Measurements from ENCODE around the gene CHN2. TPM values are rescaled to one million over a fixed set of nuclear protein-coding genes. Genes with fewer than 3 reads are reported as not detected.

The CHN2 gene
- total RNA-seq, 1 experiment from 2014 or later = 2.1 TPM

DNA sequence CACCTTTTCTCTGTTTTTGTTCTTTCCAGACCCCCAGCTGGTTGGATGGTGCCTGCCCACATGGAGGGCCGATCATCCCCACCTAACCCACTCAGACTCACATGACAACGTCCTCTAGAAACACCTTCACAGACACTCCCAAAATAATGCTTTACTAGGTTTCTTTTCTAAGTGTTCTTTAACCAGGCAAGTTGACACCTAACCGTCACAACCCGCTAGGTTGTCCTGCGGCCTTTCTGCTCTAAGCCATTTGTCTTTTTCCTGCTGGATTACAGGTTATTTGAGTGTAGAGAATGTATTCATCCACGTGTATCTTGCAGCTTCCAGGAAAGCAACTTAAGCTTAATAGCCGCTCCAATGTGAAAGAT is 54.8 kb downstream of the CHN2 start:
- DNase-seq (ENCODE audit: low read depth, low spot score) = no peak
- Histone ChIP-seq H3K4me3 (replicated peaks in 1 of 2; ENCODE audit: low read depth in 1 of 2, low read length in 2 of 2) (no peak overlapping the region), H3K9ac (ENCODE audit: low read length) (no peak overlapping the region), H3K9me2 (ENCODE audit: insufficient read depth) (no peaks in the 10 kb centered on the region), H3K4me1 (ENCODE audit: control insufficient read depth in 1 of 2, insufficient read depth in 2 of 2, low read length in 2 of 2) (no peaks in the 10 kb centered on the region), H3K36me3 (ENCODE audit: control insufficient read depth in 1 of 2, insufficient read depth in 2 of 2, low read length in 2 of 2) (no peaks in the 10 kb centered on the region), H3K9me3 (ENCODE audit: control insufficient read depth in 1 of 2, insufficient read depth in 1 of 2, low read depth in 1 of 2, low read length in 2 of 2) (no peaks in the 10 kb centered on the region), H3K27ac (ENCODE audit: low read depth, low read length) (no peak overlapping the region), H2AFZ (ENCODE audit: low read depth, low read length, poor library complexity, severe bottlenecking) (no peak overlapping the region), H3K4me2 (ENCODE audit: low read length) (no peak overlapping the region), H3K27me3 (ENCODE audit: insufficient read depth, low read length) (no peaks in the 10 kb centered on the region), H3K79me2 (ENCODE audit: insufficient read depth, low read length) (no peaks in the 10 kb centered on the region), H4K20me1 (ENCODE audit: insufficient read depth) (no peaks in the 10 kb centered on the region)
- BruUV-seq (replicated peaks) = no TSS peak
- ChIA-PET POLR2A (no interaction called here), CTCF (interaction anchor here (1.3 kb wide), 1 partner anchor 10 kb away, joined by 3 read pairs; no protein-coding TSS in a partner anchor), RAD21 (ENCODE audit: low non-redundant PET in 1 of 2, low total read pairs in 2 of 2, uncharacterized antibody in 2 of 2, unreplicated experiment in 2 of 2) (no interaction called here)
- TF ChIP-seq POLR2A (IDR thresholded peaks at IDR 0.05; ENCODE audit: borderline replicate concordance, extremely low read depth, insufficient read depth, insufficient read length) (no peak), YY1 (IDR thresholded peaks at IDR 0.05; ENCODE audit: extremely low read depth, insufficient replicate concordance, low read depth, low read length) (no peak), SIN3A (IDR thresholded peaks at IDR 0.05; ENCODE audit: low read depth) (no peak), RAD21 (IDR thresholded peaks at IDR 0.05; ENCODE audit: low read depth) (no peak), POLR2AphosphoS5 (IDR thresholded peaks at IDR 0.05; ENCODE audit: low read depth, low read length) (no peak), SRF (IDR thresholded peaks at IDR 0.05; ENCODE audit: low read depth) (no peak), CEBPB (IDR thresholded peaks at IDR 0.05; ENCODE audit: low read depth) (no peak), EZH2 (IDR thresholded peaks at IDR 0.05) (no peak), EZH2phosphoT487 (IDR thresholded peaks at IDR 0.05; ENCODE audit: borderline replicate concordance) (no peak), SP1 (IDR thresholded peaks at IDR 0.05; ENCODE audit: low read depth) (no peak), FOSL1 (IDR thresholded peaks at IDR 0.05; ENCODE audit: low read depth) (no peak), JUND (IDR thresholded peaks at IDR 0.05) (no peak), ZFX (IDR thresholded peaks at IDR 0.05) (no peak), TCF7L2 (IDR thresholded peaks at IDR 0.05; ENCODE audit: borderline replicate concordance, extremely low read depth, insufficient read depth, insufficient read length) (no peak), ELF1 (IDR thresholded peaks at IDR 0.05; ENCODE audit: borderline replicate concordance, low read depth) (no peak), ZNF274 (IDR thresholded peaks at IDR 0.05; ENCODE audit: low read depth, low read length) (no peak)
- TF ChIP-seq, protein P1, sequence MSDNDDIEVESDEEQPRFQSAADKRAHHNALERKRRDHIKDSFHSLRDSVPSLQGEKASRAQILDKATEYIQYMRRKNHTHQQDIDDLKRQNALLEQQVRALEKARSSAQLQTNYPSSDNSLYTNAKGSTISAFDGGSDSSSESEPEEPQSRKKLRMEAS (IDR thresholded peaks at IDR 0.05) = no peak
- TF ChIP-seq, protein P2, sequence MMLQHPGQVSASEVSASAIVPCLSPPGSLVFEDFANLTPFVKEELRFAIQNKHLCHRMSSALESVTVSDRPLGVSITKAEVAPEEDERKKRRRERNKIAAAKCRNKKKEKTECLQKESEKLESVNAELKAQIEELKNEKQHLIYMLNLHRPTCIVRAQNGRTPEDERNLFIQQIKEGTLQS (IDR thresholded peaks at IDR 0.05) = no peak
- TF ChIP-seq, protein P3, sequence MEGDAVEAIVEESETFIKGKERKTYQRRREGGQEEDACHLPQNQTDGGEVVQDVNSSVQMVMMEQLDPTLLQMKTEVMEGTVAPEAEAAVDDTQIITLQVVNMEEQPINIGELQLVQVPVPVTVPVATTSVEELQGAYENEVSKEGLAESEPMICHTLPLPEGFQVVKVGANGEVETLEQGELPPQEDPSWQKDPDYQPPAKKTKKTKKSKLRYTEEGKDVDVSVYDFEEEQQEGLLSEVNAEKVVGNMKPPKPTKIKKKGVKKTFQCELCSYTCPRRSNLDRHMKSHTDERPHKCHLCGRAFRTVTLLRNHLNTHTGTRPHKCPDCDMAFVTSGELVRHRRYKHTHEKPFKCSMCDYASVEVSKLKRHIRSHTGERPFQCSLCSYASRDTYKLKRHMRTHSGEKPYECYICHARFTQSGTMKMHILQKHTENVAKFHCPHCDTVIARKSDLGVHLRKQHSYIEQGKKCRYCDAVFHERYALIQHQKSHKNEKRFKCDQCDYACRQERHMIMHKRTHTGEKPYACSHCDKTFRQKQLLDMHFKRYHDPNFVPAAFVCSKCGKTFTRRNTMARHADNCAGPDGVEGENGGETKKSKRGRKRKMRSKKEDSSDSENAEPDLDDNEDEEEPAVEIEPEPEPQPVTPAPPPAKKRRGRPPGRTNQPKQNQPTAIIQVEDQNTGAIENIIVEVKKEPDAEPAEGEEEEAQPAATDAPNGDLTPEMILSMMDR (IDR thresholded peaks at IDR 0.05 in 2 of 3, conservative IDR thresholded peaks at IDR 0.05 in 1 of 3; ENCODE audit: borderline replicate concordance in 1 of 3, insufficient read depth in 1 of 3, low read depth in 2 of 3, low read length in 2 of 3) = no peak
- intact Hi-C loops (cut with micrococcal nuclease) = no loop called here
- no peak for ATAC-seq

All from HCT116 (cell line).